ENCODE results near the gene C16orf78.

Gene C16orf78

DNA sequence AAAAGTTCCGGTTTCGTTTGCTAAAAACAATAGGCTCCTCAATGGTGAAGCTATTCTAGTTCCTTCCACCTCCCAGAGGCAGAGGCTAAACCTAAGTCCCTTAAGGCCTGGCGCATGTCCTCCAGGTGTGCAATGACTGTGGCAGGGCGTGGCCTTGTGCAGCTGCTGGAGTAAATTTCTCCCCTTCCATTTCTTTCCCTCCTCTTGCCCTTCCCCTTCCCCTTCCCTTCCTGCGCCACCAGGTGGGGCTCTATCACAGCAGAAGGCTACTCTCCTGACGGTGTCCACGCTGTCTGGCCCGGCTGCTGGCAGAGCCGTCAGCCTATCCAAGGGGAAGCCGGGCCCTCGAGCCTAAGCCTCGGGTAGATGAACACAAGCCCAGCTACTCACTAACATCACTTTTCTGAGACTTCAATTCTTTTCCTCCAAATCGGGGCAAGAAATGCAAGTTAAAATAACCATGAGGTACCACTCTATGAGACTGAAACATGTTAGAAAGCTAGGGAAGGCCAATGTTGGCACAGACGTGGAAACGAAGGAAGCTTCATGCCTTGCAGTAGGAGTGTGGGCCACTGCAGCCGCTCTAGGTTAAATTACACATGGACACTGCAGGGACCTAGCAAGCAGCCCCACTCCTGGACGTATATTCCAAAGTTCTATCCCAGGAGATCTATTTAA, 34.4 kb downstream of the C16orf78 start:
- DNase-seq (ENCODE audit: extremely low read depth, insufficient read length): peak; percentile 66
- TF ChIP-seq, protein P1, sequence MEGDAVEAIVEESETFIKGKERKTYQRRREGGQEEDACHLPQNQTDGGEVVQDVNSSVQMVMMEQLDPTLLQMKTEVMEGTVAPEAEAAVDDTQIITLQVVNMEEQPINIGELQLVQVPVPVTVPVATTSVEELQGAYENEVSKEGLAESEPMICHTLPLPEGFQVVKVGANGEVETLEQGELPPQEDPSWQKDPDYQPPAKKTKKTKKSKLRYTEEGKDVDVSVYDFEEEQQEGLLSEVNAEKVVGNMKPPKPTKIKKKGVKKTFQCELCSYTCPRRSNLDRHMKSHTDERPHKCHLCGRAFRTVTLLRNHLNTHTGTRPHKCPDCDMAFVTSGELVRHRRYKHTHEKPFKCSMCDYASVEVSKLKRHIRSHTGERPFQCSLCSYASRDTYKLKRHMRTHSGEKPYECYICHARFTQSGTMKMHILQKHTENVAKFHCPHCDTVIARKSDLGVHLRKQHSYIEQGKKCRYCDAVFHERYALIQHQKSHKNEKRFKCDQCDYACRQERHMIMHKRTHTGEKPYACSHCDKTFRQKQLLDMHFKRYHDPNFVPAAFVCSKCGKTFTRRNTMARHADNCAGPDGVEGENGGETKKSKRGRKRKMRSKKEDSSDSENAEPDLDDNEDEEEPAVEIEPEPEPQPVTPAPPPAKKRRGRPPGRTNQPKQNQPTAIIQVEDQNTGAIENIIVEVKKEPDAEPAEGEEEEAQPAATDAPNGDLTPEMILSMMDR (IDR thresholded peaks at IDR 0.05; ENCODE audit: insufficient read depth, low read length, poor library complexity, severe bottlenecking): peak; percentile 86
- Histone ChIP-seq H3K4me3 (replicated peaks; ENCODE audit: low read depth, low read length) (no peak overlapping the region), H3K27me3 (replicated peaks; ENCODE audit: control insufficient read depth, insufficient read depth, low read length) (no peaks in the 10 kb centered on the region), H3K36me3 (ENCODE audit: control insufficient read depth, insufficient read depth, low read length) (no peaks in the 10 kb centered on the region)

DNA sequence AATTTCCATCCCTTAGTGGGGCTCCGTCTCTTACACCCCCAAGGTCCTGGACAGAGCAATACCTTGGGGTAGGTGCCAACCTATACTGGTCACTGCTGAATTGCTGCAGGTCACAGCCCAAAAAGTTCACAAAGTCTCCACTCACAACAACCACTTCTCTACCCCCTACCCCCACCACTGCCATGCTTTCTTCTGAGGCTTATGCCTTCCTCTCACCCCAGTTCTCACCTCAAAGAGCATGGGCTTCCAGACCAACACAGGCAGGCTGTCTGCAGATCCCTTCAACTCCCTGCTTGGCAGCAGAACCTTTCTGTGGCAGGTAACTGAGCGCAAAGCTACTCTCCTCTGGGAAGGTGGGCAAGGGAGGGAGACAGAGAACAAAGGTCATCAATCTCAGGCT, 35.5 kb downstream of the C16orf78 start:
- TF ChIP-seq, protein P1 (IDR thresholded peaks at IDR 0.05; ENCODE audit: insufficient read depth, low read length, poor library complexity, severe bottlenecking): no peak
- no peak overlapping the region for H3K4me3 ChIP-seq (replicated peaks; ENCODE audit: low read depth, low read length)
- H3K27me3 ChIP-seq (replicated peaks; ENCODE audit: control insufficient read depth, insufficient read depth, low read length): no peaks in the 10 kb centered on the region
- no peaks in the 10 kb centered on the region for H3K36me3 ChIP-seq (ENCODE audit: control insufficient read depth, insufficient read depth, low read length)
- no peak for DNase-seq (ENCODE audit: extremely low read depth, insufficient read length)

DNA sequence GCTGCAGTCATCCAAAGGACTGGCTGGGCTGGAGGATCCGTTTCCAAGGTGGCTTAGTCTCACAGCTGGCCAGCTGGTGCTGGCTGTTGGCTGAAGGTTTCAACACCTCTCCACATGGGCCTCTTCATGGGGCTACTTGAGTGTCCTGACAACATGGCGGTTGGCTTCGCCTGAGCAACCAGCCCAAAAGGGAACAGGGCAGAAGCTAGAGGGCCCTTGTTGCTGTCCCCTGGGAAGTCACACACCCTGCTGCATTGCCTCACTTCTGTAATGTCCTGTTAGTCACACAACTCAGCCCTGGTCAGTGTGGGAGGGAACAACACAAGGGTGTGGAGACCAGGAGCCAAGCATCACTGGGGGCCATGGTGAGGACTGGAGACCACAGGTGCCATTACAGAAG, 36.6 kb downstream of the C16orf78 start:
- no peak for DNase-seq (ENCODE audit: extremely low read depth, insufficient read length)
- H3K36me3 ChIP-seq (ENCODE audit: control insufficient read depth, insufficient read depth, low read length): no peaks in the 10 kb centered on the region
- TF ChIP-seq, protein P1 (IDR thresholded peaks at IDR 0.05; ENCODE audit: insufficient read depth, low read length, poor library complexity, severe bottlenecking): no peak

DNA sequence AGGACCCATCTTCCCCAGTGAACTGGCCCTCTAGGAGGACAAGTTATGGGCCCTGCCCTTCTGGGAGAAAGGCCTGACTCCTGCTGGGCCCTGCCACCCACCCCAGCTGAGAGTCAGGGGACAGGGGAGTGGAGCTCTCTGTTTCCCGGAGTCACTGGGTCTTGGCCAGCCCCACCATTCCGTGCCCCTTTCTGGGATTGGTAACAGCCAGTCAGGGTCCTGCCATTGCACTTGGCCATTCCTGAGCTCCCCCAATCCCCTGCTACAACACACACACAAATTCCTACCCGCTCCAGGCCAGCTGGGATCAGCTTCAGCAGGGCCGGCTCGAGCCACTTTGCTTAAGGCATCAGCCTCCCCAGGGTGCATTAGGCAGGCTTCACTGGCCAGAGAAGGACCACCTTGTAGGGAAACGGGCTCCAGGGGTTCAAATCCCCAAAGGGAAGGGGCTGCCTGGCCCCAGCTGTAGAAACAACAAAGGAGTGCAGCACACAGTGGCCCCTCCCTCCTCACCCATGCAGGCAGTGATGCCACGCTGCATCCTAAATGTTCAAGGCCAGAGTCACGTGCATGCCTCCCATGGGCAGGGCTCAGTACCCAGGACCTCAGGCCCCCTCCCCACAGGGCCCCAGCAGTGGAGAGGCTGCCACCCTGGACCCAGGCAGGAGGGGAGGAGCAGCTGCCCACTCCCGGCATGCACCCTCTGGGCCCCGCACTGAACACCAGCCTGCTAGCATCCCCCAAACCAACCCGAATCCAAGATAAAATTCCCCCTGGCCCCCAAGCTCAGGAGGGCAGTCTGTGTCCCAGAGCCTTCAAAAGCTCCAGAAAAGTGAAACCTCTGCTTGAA, 37.7 kb downstream of the C16orf78 start:
- DNase-seq (ENCODE audit: extremely low read depth, insufficient read length): no peak
- TF ChIP-seq, protein P1 (IDR thresholded peaks at IDR 0.05; ENCODE audit: insufficient read depth, low read length, poor library complexity, severe bottlenecking): no peak
- no peak overlapping the region for H3K4me3 ChIP-seq (replicated peaks; ENCODE audit: low read depth, low read length)
- H3K27me3 ChIP-seq (replicated peaks; ENCODE audit: control insufficient read depth, insufficient read depth, low read length): no peaks in the 10 kb centered on the region
- H3K36me3 ChIP-seq (ENCODE audit: control insufficient read depth, insufficient read depth, low read length): no peaks in the 10 kb centered on the region

More for the DNA sequence above, 36.6 kb downstream of the C16orf78 start:
- no peak overlapping the region for H3K4me3 ChIP-seq (replicated peaks; ENCODE audit: low read depth, low read length)
- no peaks in the 10 kb centered on the region for H3K27me3 ChIP-seq (replicated peaks; ENCODE audit: control insufficient read depth, insufficient read depth, low read length)

DNA sequence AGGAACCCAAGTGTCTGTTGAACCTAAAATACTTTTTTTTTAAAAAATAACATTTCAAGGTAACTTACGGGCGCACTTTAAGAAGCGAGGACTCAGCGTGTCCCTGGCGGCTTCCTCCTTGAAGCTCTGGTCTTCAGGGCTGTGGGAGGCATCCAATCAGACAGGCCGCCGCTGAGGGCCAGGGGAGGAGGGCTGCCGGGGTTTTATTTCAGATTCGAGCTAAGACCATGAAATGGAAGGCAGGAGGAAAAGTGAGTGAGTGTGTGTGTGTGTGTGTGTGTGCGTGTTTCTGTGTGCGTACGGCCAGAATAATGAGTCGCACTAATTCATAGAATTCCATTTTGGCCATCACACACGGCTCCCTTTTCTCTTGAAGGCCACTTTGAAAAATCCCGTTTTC, 41.1 kb downstream of the C16orf78 start:
- no peak overlapping the region for H3K4me3 ChIP-seq (replicated peaks; ENCODE audit: low read depth, low read length)
- no peak for DNase-seq (ENCODE audit: extremely low read depth, insufficient read length)
- TF ChIP-seq, protein P1 (IDR thresholded peaks at IDR 0.05; ENCODE audit: insufficient read depth, low read length, poor library complexity, severe bottlenecking): no peak
- peaks cover 2% of the 10 kb centered on the region; the same call in 1 of the 2 replicates for H3K27me3 ChIP-seq (replicated peaks; ENCODE audit: control insufficient read depth, insufficient read depth, low read length)
- H3K36me3 ChIP-seq (ENCODE audit: control insufficient read depth, insufficient read depth, low read length): no peaks in the 10 kb centered on the region

Measured in GM06990 (cell line).